HepG2 (cell line): ENCODE data around the gene TMEM255B. TPM values are rescaled to one million over a fixed set of nuclear protein-coding genes. Genes with fewer than 3 reads are reported as not detected.

Experiments
- ATAC-seq: fragments of 200-7000 bp; cut with Tn5 transposase; 3 replicates; pipeline ENCODE4 v1.9.1; 2020; ENCODE audit warnings: mild to moderate bottlenecking, moderate library complexity
- BruUV-seq: library from RNA; stranded (reverse); fragments of 400-500 nt; replicated peaks from 2 replicates; lab custom pipeline; 2021; lab: Mats Ljungman, UMichigan
- CTCF ChIA-PET: fragments of 300-600 bp; formaldehyde crosslinking; extraction: SDS; loops from one replicate; lab custom pipeline; 2021; ENCODE audit warnings: low total read pairs, inconsistent platforms, low intra/inter-chr PET ratio; lab: Yijun Ruan, JAX
- POLR2A ChIA-PET: fragments of 350-600 bp; sonication (Branson Sonifier 250); formaldehyde crosslinking; loops from one replicate; lab custom pipeline; 2020; ENCODE audit warnings: antibody characterized with exemption, inconsistent platforms; lab: Yijun Ruan, JAX
- DNase-seq: peaks from one replicate; pipeline ENCODE4 v3.0.0-alpha.2; 2015; ENCODE audit warnings: low spot score
- FAIRE-seq: peaks from 3 replicates; lab custom pipeline; 2011; peaks lifted over from hg19 to GRCh38; lab: Jason Lieb, UNC
- H2AFZ ChIP-seq: one replicate; pipeline ENCODE4 v1.6.1; 2011; ENCODE audit warnings: low read length, inconsistent platforms
- H3K27ac ChIP-seq: fragments of 300-600 bp; 3 replicates; pipeline ENCODE4 v1.8.0; 2011; ENCODE audit warnings: mixed run types, mild to moderate bottlenecking, mixed read lengths, low read length, inconsistent platforms; ENCODE audit not compliant: insufficient read depth; ENCODE audit errors: extremely low read length
- H3K27me3 ChIP-seq, 2 experiments: fragments of 200-600 bp in 1 of 2; 2 replicates in 1 of 2; 3 replicates in 1 of 2; pipeline versions ENCODE4 v1.6.0 to v1.8.0; 2011; ENCODE audit warnings: low read length in 2 of 2, mild to moderate bottlenecking in 2 of 2, moderate library complexity in 2 of 2, inconsistent platforms in 1 of 2; ENCODE audit not compliant: insufficient read depth in 2 of 2, control insufficient read depth in 1 of 2
- H3K36me3 ChIP-seq, 2 experiments: fragments of 200-600 bp in 1 of 2; replicated peaks in 1 of 2; 2 replicates in 1 of 2; 3 replicates in 1 of 2; pipeline versions ENCODE4 v1.5.1 to v1.8.0; 2011; ENCODE audit warnings: low read length in 2 of 2, inconsistent platforms in 1 of 2; ENCODE audit not compliant: insufficient read depth in 2 of 2, control insufficient read depth in 1 of 2
- H3K4me1 ChIP-seq: 2 replicates; pipeline ENCODE4 v1.5.1; 2012; ENCODE audit warnings: low read length, inconsistent platforms; ENCODE audit not compliant: insufficient read depth
- H3K4me2 ChIP-seq: 2 replicates; pipeline ENCODE4 v1.6.0; 2011; ENCODE audit warnings: low read depth, low read length, inconsistent platforms
- H3K4me3 ChIP-seq, 3 experiments: fragments of 200-600 bp in 1 of 3; sonication (generic), shearing (Covaris generic) in 1 of 3; replicated peaks in 1 of 3; 2 replicates each; pipeline ENCODE4 v1.5.1; 2011 to 2016; ENCODE audit warnings: low read length in 3 of 3, inconsistent platforms in 2 of 3, low read depth in 2 of 3, mild to moderate bottlenecking in 2 of 3, control low read depth in 1 of 3, mixed read lengths in 1 of 3; ENCODE audit not compliant: insufficient read depth in 1 of 3
- H3K79me2 ChIP-seq: one replicate; pipeline ENCODE4 v1.6.1; 2011; ENCODE audit warnings: low read length, inconsistent platforms; ENCODE audit not compliant: insufficient read depth
- H3K9ac ChIP-seq: 2 replicates; pipeline ENCODE4 v1.6.0; 2011; ENCODE audit warnings: mild to moderate bottlenecking, low read depth, low read length, inconsistent platforms; ENCODE audit not compliant: insufficient read depth
- H3K9me3 ChIP-seq: 2 replicates; pipeline ENCODE4 v1.5.1; 2012; ENCODE audit warnings: mild to moderate bottlenecking, low read length
- H4K20me1 ChIP-seq: 2 replicates; pipeline ENCODE4 v1.6.0; 2011; ENCODE audit warnings: inconsistent platforms, mild to moderate bottlenecking, low read length, moderate library complexity; ENCODE audit not compliant: insufficient read depth
- FIP1L1 ChIP-seq: fragments of 200-400 bp; formaldehyde crosslinking; IDR thresholded peaks from 2 replicates; pipeline ENCODE4 v1.6.1; 2018; ENCODE audit warnings: low read depth, mild to moderate bottlenecking, low read length, moderate library complexity, borderline replicate concordance; ENCODE audit not compliant: insufficient read depth
- FOXC1 ChIP-seq: sonication (generic); formaldehyde crosslinking; IDR thresholded peaks from 2 replicates; pipeline ENCODE4 v1.8.0; 2022; ENCODE audit warnings: mild to moderate bottlenecking, missing genetic modification reagents, borderline replicate concordance
- IKZF1 ChIP-seq: fragments of 450-650 bp; IDR thresholded peaks from 2 replicates; pipeline ENCODE4 v1.7.1; 2016
- KDM2A ChIP-seq: sonication (generic); formaldehyde crosslinking; IDR thresholded peaks from 2 replicates; pipeline ENCODE4 v1.4.0; 2020; ENCODE audit warnings: low read depth, missing genetic modification reagents, borderline replicate concordance
- MAF1 ChIP-seq: sonication (generic); formaldehyde crosslinking; IDR thresholded peaks from 2 replicates; pipeline ENCODE4 v1.5.0; 2020; ENCODE audit warnings: missing genetic modification reagents, borderline replicate concordance
- MAFF ChIP-seq: IDR thresholded peaks from 2 replicates; pipeline ENCODE4 v1.6.1; 2011; ENCODE audit warnings: low read depth, low read length, improper control_type of control experiment
- SP5 ChIP-seq: IDR thresholded peaks from 2 replicates; pipeline ENCODE4 v1.6.1; 2016; ENCODE audit warnings: low read depth, borderline replicate concordance
- ZNF282 ChIP-seq: fragments of 450-650 bp; IDR thresholded peaks from 2 replicates; pipeline ENCODE4 v1.6.1; 2018; ENCODE audit not compliant: partially characterized antibody
- ZNF563 ChIP-seq: sonication (generic); formaldehyde crosslinking; IDR thresholded peaks from 2 replicates; pipeline ENCODE4 v1.8.0; 2022; ENCODE audit warnings: mild to moderate bottlenecking, moderate library complexity, missing genetic modification reagents
- WGBS: methylation state at CpG from one replicate; pipeline ENCODE4 v1.1.6; 2017; ENCODE audit warnings: low lambda C conversion rate; 5-methylcytosine and 5-hydroxymethylcytosine counted together
- in situ Hi-C: cut with HindIII; loops from 2 replicates; pipeline ENCODE4 v1.10.0; 2017; ENCODE audit warnings: low pct_unique_long_range_greater_than_20kb; ENCODE audit not compliant: extremely low pct_ligation_motif_present
- intact Hi-C: fragments of 100-400 bp; cut with micrococcal nuclease; formaldehyde crosslinking; loops from one replicate; pipeline ENCODE4 v1.10.0; 2022; ENCODE audit not compliant: unreplicated experiment
- polyA plus RNA-seq, 8 experiments: library from polyadenylated mRNA; depleted of rRNA in 3 of 8; stranded (reverse) in 7 of 8; unstranded in 1 of 8; fragments of >200 nt; fragmentation: Illumina TruSeq in 4 of 8; extraction: Trizol in 4 of 8; gene quantifications; 2 replicates each; pipeline versions ENCODE4 v1.2.1 to v1.2.3, GENCODE V29; 2011 to 2016; ENCODE audit warnings: low read depth in 4 of 8, missing spikeins in 1 of 8, mixed read lengths in 1 of 8; ENCODE audit not compliant: insufficient read depth in 1 of 8
- total RNA-seq, 5 experiments: library from RNA; depleted of rRNA; stranded (reverse); fragments of >200 nt; fragmentation: Illumina TruSeq; extraction: Trizol; gene quantifications; 2 replicates each; pipeline ENCODE4 v1.2.3, GENCODE V29; 2016; ENCODE audit warnings: low read depth in 1 of 5
- TF ChIP-seq, protein P1 (sequence below): sonication (generic); formaldehyde crosslinking; IDR thresholded peaks from 2 replicates; pipeline ENCODE4 v1.4.0; 2020; ENCODE audit warnings: mild to moderate bottlenecking, missing genetic modification reagents
- TF ChIP-seq, protein P2 (sequence below): fragments of 450-650 bp; IDR thresholded peaks from 2 replicates; pipeline ENCODE4 v1.6.1; 2016
- TF ChIP-seq, protein P3 (sequence below): sonication (generic); formaldehyde crosslinking; IDR thresholded peaks from 2 replicates; pipeline ENCODE4 v1.4.0; 2020; ENCODE audit warnings: missing genetic modification reagents

TMEM255B gene
- total and polyA plus RNA-seq, 2 of the 13 experiments (the other 11 are each of a cell fraction or from before 2014, with no cell fraction given), result not detected

DNA sequence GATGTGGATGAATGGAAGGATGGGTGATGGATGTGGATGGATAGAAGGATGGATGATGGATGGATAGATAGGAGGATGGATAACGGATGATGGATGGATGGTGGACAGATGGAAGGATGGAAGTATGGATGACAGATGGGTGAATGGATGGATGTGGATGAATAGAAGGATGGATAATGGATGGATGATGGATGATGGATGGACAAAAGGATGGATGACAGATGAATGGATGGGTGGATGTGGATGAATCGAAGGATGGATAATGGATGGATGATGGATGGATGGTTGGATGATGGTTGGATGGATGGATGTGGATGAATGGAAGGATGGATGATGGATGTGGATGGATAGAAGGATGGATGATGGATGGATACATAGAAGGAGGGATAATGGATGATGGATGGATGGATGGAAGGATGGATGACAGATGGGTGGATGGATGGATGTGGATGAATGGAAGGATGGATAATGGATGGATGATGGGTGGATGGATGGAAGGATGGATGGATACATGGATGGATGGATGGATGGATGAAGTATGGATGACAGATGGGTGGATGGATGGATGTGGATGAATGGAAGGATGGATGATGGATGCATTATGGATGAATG, 39.3 kb downstream of the TMEM255B start:
- Histone ChIP-seq H3K4me2 (no peak overlapping the region), H3K9me3 (no peaks in the 10 kb centered on the region), H3K36me3 (no peaks in the 10 kb centered on the region), H3K4me1 (peaks cover 2% of the 10 kb centered on the region; the same call in 1 of the 2 replicates), H2AFZ (no peak overlapping the region), H3K27ac (no peak overlapping the region), H3K9ac (no peak overlapping the region), H4K20me1 (no peaks in the 10 kb centered on the region), H3K79me2 (no peaks in the 10 kb centered on the region), H3K27me3 (peaks cover 3 to 45% of the 10 kb centered on the region in 2 experiments; a peak in 4 of 5 replicates), H3K4me3 (no peak overlapping the region)
- WGBS, result 4% methylated on average over 2 of the region's 2 CpGs
- in situ Hi-C loops (no loop called here), intact Hi-C loops (no loop called here)
- ChIA-PET POLR2A (no interaction called here), CTCF (no interaction called here)
- DNase-seq (no peak), ATAC-seq (no peak), FAIRE-seq (no peak)
- TF ChIP-seq, protein P1, sequence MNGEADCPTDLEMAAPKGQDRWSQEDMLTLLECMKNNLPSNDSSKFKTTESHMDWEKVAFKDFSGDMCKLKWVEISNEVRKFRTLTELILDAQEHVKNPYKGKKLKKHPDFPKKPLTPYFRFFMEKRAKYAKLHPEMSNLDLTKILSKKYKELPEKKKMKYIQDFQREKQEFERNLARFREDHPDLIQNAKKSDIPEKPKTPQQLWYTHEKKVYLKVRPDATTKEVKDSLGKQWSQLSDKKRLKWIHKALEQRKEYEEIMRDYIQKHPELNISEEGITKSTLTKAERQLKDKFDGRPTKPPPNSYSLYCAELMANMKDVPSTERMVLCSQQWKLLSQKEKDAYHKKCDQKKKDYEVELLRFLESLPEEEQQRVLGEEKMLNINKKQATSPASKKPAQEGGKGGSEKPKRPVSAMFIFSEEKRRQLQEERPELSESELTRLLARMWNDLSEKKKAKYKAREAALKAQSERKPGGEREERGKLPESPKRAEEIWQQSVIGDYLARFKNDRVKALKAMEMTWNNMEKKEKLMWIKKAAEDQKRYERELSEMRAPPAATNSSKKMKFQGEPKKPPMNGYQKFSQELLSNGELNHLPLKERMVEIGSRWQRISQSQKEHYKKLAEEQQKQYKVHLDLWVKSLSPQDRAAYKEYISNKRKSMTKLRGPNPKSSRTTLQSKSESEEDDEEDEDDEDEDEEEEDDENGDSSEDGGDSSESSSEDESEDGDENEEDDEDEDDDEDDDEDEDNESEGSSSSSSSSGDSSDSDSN (CRISPR knock-in tag), result no peak
- TF ChIP-seq, protein P2, sequence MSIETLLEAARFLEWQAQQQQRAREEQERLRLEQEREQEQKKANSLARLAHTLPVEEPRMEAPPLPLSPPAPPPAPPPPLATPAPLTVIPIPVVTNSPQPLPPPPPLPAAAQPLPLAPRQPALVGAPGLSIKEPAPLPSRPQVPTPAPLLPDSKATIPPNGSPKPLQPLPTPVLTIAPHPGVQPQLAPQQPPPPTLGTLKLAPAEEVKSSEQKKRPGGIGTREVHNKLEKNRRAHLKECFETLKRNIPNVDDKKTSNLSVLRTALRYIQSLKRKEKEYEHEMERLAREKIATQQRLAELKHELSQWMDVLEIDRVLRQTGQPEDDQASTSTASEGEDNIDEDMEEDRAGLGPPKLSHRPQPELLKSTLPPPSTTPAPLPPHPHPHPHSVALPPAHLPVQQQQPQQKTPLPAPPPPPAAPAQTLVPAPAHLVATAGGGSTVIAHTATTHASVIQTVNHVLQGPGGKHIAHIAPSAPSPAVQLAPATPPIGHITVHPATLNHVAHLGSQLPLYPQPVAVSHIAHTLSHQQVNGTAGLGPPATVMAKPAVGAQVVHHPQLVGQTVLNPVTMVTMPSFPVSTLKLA, result 0 out of 2 replicates have a peak, but pooled peaks have one; percentile 3
- TF ChIP-seq FOXC1 (CRISPR knock-in tag), result no peak
- TF ChIP-seq ZNF563, result no peak
- TF ChIP-seq FIP1L1, result no peak
- TF ChIP-seq MAF1 (CRISPR knock-in tag), result no peak
- TF ChIP-seq SP5 (CRISPR knock-in tag), result no peak
- no peak for TF ChIP-seq IKZF1
- TF ChIP-seq, protein P3, sequence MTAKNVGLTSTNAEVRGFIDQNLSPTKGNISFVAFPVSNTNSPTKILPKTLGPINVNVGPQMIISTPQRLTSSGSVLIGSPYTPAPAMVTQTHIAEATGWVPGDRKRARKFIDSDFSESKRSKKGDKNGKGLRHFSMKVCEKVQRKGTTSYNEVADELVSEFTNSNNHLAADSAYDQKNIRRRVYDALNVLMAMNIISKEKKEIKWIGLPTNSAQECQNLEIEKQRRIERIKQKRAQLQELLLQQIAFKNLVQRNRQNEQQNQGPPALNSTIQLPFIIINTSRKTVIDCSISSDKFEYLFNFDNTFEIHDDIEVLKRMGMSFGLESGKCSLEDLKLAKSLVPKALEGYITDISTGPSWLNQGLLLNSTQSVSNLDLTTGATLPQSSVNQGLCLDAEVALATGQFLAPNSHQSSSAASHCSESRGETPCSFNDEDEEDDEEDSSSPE (CRISPR knock-in tag), result no peak
- TF ChIP-seq ZNF282, result peak; percentile 69
- no peak for TF ChIP-seq MAFF
- TF ChIP-seq KDM2A (CRISPR knock-in tag), result no peak
- no TSS peak for BruUV-seq
